H1 (cell line): ENCODE data around the gene CEP72. TPM values are rescaled to one million over a fixed set of nuclear protein-coding genes. Genes with fewer than 3 reads are reported as not detected.

ENCODE experiments used
- CTCF ChIA-PET: fragments of 300-600 bp; sonication (Branson Sonifier 250); formaldehyde crosslinking; loops from one replicate; lab custom pipeline; 2021; ENCODE audit not compliant: partially characterized antibody; lab: Charles Lee
- POLR2A ChIA-PET: fragments of 300-600 bp; sonication (Branson Sonifier 250); formaldehyde crosslinking; loops from one replicate; lab custom pipeline; 2021; ENCODE audit warnings: inconsistent platforms; ENCODE audit not compliant: partially characterized antibody; lab: Charles Lee
- DNase-seq, 2 experiments: peaks; one replicate each; pipeline versions ENCODE4 v3.0.0 to v3.0.0-alpha.2; 2010 to 2022; ENCODE audit warnings: low spot score in 2 of 2, low read depth in 1 of 2, mixed read lengths in 1 of 2
- FAIRE-seq: peaks from 2 replicates; lab custom pipeline; 2011; peaks lifted over from hg19 to GRCh38; lab: Jason Lieb, UNC
- H2AFZ ChIP-seq: 2 replicates; pipeline ENCODE4 v1.8.1; 2012; ENCODE audit warnings: low read length, inconsistent platforms
- H2AK5ac ChIP-seq: 2 replicates; pipeline ENCODE4 v1.6.1; 2013; ENCODE audit warnings: low read depth, low read length
- H2BK120ac ChIP-seq: replicated peaks from 2 replicates; pipeline ENCODE3; 2013; ENCODE audit warnings: low read depth, low read length, inconsistent platforms
- H2BK12ac ChIP-seq: 2 replicates; pipeline ENCODE4 v1.6.1; 2013; ENCODE audit warnings: low read depth, low read length
- H2BK15ac ChIP-seq: 2 replicates; pipeline ENCODE4 v1.6.1; 2013; ENCODE audit warnings: low read length
- H2BK20ac ChIP-seq: 2 replicates; pipeline ENCODE4 v1.6.1; 2013; ENCODE audit warnings: low read length
- H2BK5ac ChIP-seq: 2 replicates; pipeline ENCODE4 v1.6.1; 2013; ENCODE audit warnings: low read depth, low read length
- H3K14ac ChIP-seq: 2 replicates; pipeline ENCODE4 v1.6.1; 2013; ENCODE audit warnings: inconsistent platforms; ENCODE audit not compliant: insufficient read length
- H3K18ac ChIP-seq: 2 replicates; pipeline ENCODE4 v1.6.1; 2013; ENCODE audit warnings: low read length; ENCODE audit errors: extremely low read depth
- H3K23ac ChIP-seq: 2 replicates; pipeline ENCODE4 v1.6.1; 2013; ENCODE audit warnings: inconsistent platforms; ENCODE audit not compliant: insufficient read length
- H3K23me2 ChIP-seq: 2 replicates; pipeline ENCODE4 v1.6.1; 2013; ENCODE audit warnings: low read depth, low read length
- H3K27ac ChIP-seq: 2 replicates; pipeline ENCODE4 v1.6.1; 2011; ENCODE audit warnings: low read depth, low read length, inconsistent platforms
- H3K27me3 ChIP-seq, 4 experiments: replicated peaks in 1 of 4; 1 replicate in 1 of 4; 2 replicates in 3 of 4; pipeline versions ENCODE4 v1.6.1 to v1.8.1; 2011 to 2013; ENCODE audit warnings: low read length in 3 of 4, mild to moderate bottlenecking in 3 of 4, inconsistent platforms in 2 of 4, mixed read lengths in 2 of 4, moderate library complexity in 1 of 4; ENCODE audit not compliant: control insufficient read depth in 3 of 4, insufficient read depth in 3 of 4; ENCODE audit errors: extremely low read depth in 1 of 4
- H3K36me3 ChIP-seq, 4 experiments: 2 replicates each; pipeline versions ENCODE4 v1.6.1 to v1.8.1; 2011 to 2013; ENCODE audit warnings: mild to moderate bottlenecking in 4 of 4, low read length in 3 of 4, moderate library complexity in 2 of 4, control low read depth in 1 of 4, inconsistent platforms in 1 of 4; ENCODE audit not compliant: insufficient read depth in 4 of 4, control insufficient read depth in 2 of 4
- H3K4ac ChIP-seq: replicated peaks from 2 replicates; pipeline ENCODE3; 2013; ENCODE audit warnings: low read length, low read depth, mixed read lengths, inconsistent platforms; ENCODE audit not compliant: insufficient read length
- H3K4me1 ChIP-seq, 4 experiments: replicated peaks in 1 of 4; 1 replicate in 1 of 4; 2 replicates in 3 of 4; pipeline versions ENCODE4 v1.6.1 to v1.8.1; 2011 to 2013; ENCODE audit warnings: low read length in 3 of 4, inconsistent platforms in 2 of 4, mixed read lengths in 1 of 4; ENCODE audit not compliant: insufficient read depth in 4 of 4, control insufficient read depth in 3 of 4
- H3K4me2 ChIP-seq, 2 experiments: 2 replicates each; pipeline versions ENCODE4 v1.6.1 to v1.8.1; 2011 to 2013; ENCODE audit warnings: low read depth in 2 of 2, low read length in 2 of 2, control low read depth in 1 of 2, inconsistent platforms in 1 of 2, mild to moderate bottlenecking in 1 of 2; ENCODE audit not compliant: insufficient read depth in 1 of 2
- H3K4me3 ChIP-seq, 4 experiments: fragments of 200-600, 300-600 bp in 1 of 4; sonication (generic), shearing (Covaris generic), sonication (Bioruptor Twin) in 1 of 4; 2 replicates each; pipeline versions ENCODE4 v1.5.1 to v1.8.1; 2011 to 2016; ENCODE audit warnings: low read length in 4 of 4, low read depth in 3 of 4, control low read depth in 2 of 4, inconsistent platforms in 2 of 4, mild to moderate bottlenecking in 2 of 4, mixed read lengths in 1 of 4, moderate library complexity in 1 of 4; ENCODE audit not compliant: insufficient read depth in 2 of 4; ENCODE audit errors: extremely low read depth in 1 of 4
- H3K56ac ChIP-seq: replicated peaks from 2 replicates; pipeline ENCODE3; 2013; ENCODE audit warnings: low read depth, mild to moderate bottlenecking, mixed read lengths, low read length, inconsistent platforms; ENCODE audit not compliant: insufficient read length
- H3K79me1 ChIP-seq: 2 replicates; pipeline ENCODE4 v1.6.1; 2013; ENCODE audit warnings: low read depth, low read length, control low read depth
- H3K79me2 ChIP-seq, 2 experiments: 2 replicates each; pipeline versions ENCODE4 v1.6.1 to v1.8.1; 2012 to 2013; ENCODE audit warnings: low read length in 2 of 2, mild to moderate bottlenecking in 2 of 2, inconsistent platforms in 1 of 2; ENCODE audit not compliant: insufficient read depth in 2 of 2, control insufficient read depth in 1 of 2
- H3K9ac ChIP-seq, 4 experiments: replicated peaks in 1 of 4; 1 replicate in 1 of 4; 2 replicates in 3 of 4; pipeline versions ENCODE4 v1.6.1 to v1.8.1; 2011 to 2013; ENCODE audit warnings: low read depth in 3 of 4, low read length in 3 of 4, control low read depth in 2 of 4, mild to moderate bottlenecking in 2 of 4, moderate library complexity in 2 of 4, inconsistent platforms in 1 of 4; ENCODE audit errors: extremely low read depth in 1 of 4
- H3K9me3 ChIP-seq, 2 experiments: 2 replicates each; pipeline versions ENCODE4 v1.6.1 to v1.8.1; 2012 to 2013; ENCODE audit warnings: mild to moderate bottlenecking in 2 of 2, moderate library complexity in 2 of 2, control low read depth in 1 of 2, inconsistent platforms in 1 of 2, low read depth in 1 of 2, low read length in 1 of 2, mixed read lengths in 1 of 2; ENCODE audit not compliant: insufficient read depth in 2 of 2
- H4K20me1 ChIP-seq, 2 experiments: replicated peaks in 1 of 2; 2 replicates each; pipeline versions ENCODE3 to v1.8.1; 2011 to 2013; ENCODE audit warnings: inconsistent platforms in 2 of 2, low read length in 2 of 2, mild to moderate bottlenecking in 1 of 2; ENCODE audit not compliant: insufficient read depth in 2 of 2, control insufficient read depth in 1 of 2
- H4K5ac ChIP-seq: 2 replicates; pipeline ENCODE4 v1.6.1; 2013; ENCODE audit warnings: low read length, low read depth, mixed read lengths, inconsistent platforms; ENCODE audit not compliant: insufficient read length
- H4K8ac ChIP-seq: 2 replicates; pipeline ENCODE4 v1.8.0; 2013; ENCODE audit warnings: mild to moderate bottlenecking, moderate library complexity, low read length, inconsistent platforms; ENCODE audit not compliant: insufficient read depth; ENCODE audit errors: extremely low read depth
- H4K91ac ChIP-seq: replicated peaks from 2 replicates; pipeline ENCODE3; 2013; ENCODE audit warnings: low read length, mixed read lengths, inconsistent platforms; ENCODE audit not compliant: insufficient read length
- GTF2F1 ChIP-seq: IDR thresholded peaks from 2 replicates; pipeline ENCODE4 v1.6.1; 2012; ENCODE audit warnings: low read depth, low read length, improper control_type of control experiment, borderline replicate concordance
- WGBS, 2 experiments: shearing (Covaris generic) in 1 of 2; methylation state at CpG; one replicate each; pipeline versions ENCODE4 v1.1.6 to v1.1.7; 2013 to 2015; ENCODE audit warnings: low lambda C conversion rate in 2 of 2, mixed read lengths in 2 of 2, inconsistent platforms in 1 of 2, low coverage in 1 of 2, missing lambda C conversion rate in 1 of 2; ENCODE audit not compliant: insufficient replicate concordance in 2 of 2, insufficient coverage in 1 of 2, insufficient read length in 1 of 2; ENCODE audit errors: extremely low coverage in 1 of 2, missing lambda C conversion rate in 1 of 2; 5-methylcytosine and 5-hydroxymethylcytosine counted together
- polyA plus RNA-seq, 7 experiments: library from polyadenylated mRNA; depleted of rRNA in 3 of 7; stranded (reverse) in 5 of 7; unstranded in 2 of 7; fragments of >200 nt in 5 of 7; fragments of 200-250 nt in 2 of 7; gene quantifications; 1 replicate in 5 of 7; 2 replicates in 1 of 7; 4 replicates in 1 of 7; pipeline versions ENCODE4 v1.2.1 to v1.2.3, GENCODE V29; 2011 to 2013; ENCODE audit warnings: missing spikeins in 2 of 7, mixed read lengths in 2 of 7
- total RNA-seq: library from RNA; stranded (reverse); fragmentation: NEBNext Ultra II Directional; extraction: Animal tissue kit (Norgen Biotek cat#: 25700); gene quantifications from 2 replicates; pipeline ENCODE4 v1.2.1, GENCODE V29; 2021

The CEP72 gene
- total and polyA plus RNA-seq, 2 of the 8 experiments (the other 6 are each of a cell fraction or from before 2014, with no cell fraction given): 13.1 to 19.6 TPM

GRCh38 chr5:581266-581665 is 30.9 kb upstream of the CEP72 start:
- WGBS, 2 experiments: 90% methylated on average over 7 of the region's 7 CpGs; no CpG with 5 or more reads in 1 of the 2 experiments
- Histone ChIP-seq H2BK120ac (no peak overlapping the region), H2AFZ (no peak overlapping the region), H3K18ac (no peak overlapping the region), H3K79me1 (no peaks in the 10 kb centered on the region), H3K9ac (no peak overlapping the region), H2BK5ac (no peak overlapping the region), H2BK12ac (no peak overlapping the region), H4K91ac (no peak overlapping the region), H3K56ac (no peak overlapping the region), H3K23me2 (peaks cover 14% of the 10 kb centered on the region; the same call in 1 of the 2 replicates), H4K5ac (no peak overlapping the region), H3K4me3 (no peak overlapping the region), H3K4me1 (peaks cover 0 to 5% (median under 1%) of the 10 kb centered on the region in 4 experiments; a peak in 2 of 7 replicates), H3K27me3 (no peaks in the 10 kb centered on the region), H2BK20ac (no peak overlapping the region), H3K79me2 (no peaks in the 10 kb centered on the region), H3K4ac (no peak overlapping the region), H3K14ac (no peak overlapping the region), H3K36me3 (no peaks in the 10 kb centered on the region), H2AK5ac (no peak overlapping the region), H3K9me3 (no peaks in the 10 kb centered on the region; a peak in 2 of 4 replicates), H3K4me2 (no peak overlapping the region), H3K23ac (no peak overlapping the region), H4K8ac (no peak overlapping the region), H2BK15ac (no peak overlapping the region), H4K20me1 (peaks cover 0 to 1% of the 10 kb centered on the region in 2 experiments), H3K27ac (no peak overlapping the region)
- FAIRE-seq (no peak), DNase-seq (no peak)
- POLR2A ChIA-PET: no interaction called here
- CTCF ChIA-PET: no interaction called here
- no peak for TF ChIP-seq GTF2F1
